GM19397 (cell line): ENCODE data around the gene CAP2.
"Not testable (repeated sequence)": the region's sequence is repeated elsewhere in the genome, so short reads cannot be mapped to it uniquely, and the experiment has no call there.

ENCODE experiments used
- ATAC-seq: cut with Tn5 transposase; IDR thresholded peaks from one replicate; pipeline ENCODE4 v1.9.1; 2021; ENCODE audit warnings: mild to moderate bottlenecking, moderate library complexity; ENCODE audit not compliant: unreplicated experiment

Gene CAP2

DNA sequence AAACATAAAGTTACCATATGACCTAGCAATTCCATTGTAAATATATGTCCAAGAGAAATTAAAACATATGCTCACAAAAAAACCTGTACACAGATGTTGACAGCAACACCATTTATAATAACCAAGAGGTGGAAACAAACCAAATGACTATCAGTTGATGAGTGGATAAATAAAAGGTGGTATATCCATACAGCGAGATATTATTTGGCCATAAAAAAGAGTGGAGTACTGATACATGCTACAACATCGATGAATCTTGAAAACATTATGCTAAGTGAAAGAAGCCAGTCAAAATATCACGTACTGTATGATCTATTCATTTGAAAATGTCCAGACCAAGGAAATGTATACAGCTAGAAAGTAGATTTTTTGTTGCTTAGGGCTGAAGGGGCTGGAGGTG, 2.9 kb downstream of the CAP2 start:
- no peak for ATAC-seq

DNA sequence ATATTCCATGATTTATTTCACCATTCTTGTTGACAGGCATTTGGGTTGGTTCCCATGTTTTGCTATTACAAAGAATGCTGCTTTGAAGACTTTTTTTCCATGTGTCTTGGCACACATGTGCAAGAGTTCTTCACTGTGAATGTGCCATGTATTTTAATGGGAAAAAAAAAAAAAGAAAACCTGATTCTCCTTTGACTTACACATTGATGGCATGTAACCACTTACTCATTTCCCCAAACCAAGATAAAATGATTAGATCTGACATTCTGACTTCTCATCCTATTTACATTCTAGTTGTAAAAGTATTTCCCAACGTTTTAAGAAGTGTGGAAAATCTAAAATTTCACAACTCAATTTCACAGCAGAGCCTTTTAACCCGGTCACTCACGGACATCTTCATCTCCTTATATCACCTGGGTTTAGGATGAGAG, 4.4 kb downstream of the CAP2 start:
- no peak for ATAC-seq

DNA sequence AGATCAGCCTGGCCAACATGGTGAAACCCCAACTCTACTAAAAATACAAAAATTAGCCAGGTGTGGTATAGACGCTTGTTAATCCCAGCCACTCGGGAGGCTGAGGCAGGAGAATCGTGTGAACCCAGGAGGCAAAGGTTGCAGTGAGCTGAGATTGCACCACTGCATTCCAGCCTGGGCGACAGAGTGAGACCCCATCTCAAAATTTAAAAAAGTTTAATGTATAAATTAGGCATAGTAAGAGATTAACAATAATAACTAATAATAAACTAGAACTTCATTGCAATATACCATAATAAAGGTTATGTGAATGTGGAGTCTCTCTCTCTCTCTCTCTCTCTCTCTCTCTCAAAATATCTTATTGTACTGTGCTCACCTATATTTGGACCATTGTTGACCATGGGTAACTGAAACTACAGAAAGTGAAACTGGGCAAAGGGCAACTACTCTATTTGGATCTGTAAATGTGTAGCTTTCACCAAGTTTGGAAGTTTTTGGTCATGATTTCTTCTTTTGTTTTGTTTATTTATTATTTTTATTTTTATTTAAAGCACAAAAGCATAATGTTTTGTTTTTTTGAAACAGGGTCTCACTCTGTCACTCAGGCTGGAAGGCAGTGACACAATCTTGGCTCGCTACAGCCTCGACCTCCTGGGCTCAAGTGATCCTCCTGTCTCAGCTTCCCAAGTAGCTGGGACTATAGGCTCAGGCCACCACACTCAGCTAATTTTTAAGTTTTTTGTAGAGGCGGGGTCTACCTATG, 12.0 kb downstream of the CAP2 start:
- not testable (repeated sequence) for ATAC-seq

DNA sequence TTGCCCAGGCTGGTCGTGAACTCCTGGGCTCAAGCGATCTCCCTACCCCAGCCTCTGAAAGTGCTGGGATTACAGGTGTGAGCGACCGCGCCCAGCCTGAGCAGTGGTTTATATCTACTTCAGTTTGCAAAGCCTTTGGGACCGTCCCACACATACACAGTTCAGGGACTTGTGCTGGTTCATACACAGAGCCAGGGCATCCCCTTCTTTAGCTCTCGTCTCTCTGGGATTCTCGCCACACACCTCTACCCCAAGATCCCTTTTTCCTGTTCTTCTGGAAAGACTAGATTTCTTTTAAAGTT, 12.5 kb downstream of the CAP2 start:
- no peak for ATAC-seq

DNA sequence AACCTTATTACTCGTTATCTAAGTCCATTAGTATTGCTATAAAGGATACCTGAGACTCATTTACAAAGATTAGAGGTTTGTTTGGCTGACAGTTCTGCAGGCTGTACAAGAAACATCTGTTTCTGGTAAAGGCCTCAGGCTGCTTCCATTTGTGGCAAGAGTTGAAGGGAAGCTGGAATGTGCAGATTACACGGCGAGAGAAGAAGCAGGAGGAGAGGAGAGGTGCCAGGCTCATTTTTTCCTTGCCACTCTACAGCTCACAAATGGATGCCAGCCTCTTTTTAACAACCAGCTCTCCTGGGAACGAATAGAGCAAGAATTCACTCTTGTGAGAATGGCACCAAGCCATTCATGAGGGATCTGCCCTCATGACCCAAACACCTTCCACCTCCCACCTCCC, 14.7 kb downstream of the CAP2 start:
- ATAC-seq: no peak

DNA sequence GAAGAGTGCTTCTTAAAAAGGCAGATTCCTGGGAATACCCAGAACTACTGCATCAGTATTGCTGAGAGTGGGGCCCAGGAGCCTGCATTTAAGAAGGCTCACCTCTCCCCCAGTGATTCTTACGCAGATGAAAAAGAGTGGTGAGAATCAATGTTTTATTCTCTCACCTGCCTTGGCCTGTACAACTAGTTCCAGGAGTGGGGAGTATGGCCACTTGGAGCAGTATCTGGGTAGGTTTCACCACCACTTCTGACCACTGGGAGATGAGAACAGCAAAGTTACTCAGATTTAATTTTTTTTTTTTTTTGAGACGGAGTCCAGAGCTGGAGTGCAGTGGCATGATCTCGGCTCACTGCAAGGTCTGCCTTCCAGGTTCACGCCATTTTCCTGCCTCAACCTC, 16.9 kb downstream of the CAP2 start:
- no peak for ATAC-seq

DNA sequence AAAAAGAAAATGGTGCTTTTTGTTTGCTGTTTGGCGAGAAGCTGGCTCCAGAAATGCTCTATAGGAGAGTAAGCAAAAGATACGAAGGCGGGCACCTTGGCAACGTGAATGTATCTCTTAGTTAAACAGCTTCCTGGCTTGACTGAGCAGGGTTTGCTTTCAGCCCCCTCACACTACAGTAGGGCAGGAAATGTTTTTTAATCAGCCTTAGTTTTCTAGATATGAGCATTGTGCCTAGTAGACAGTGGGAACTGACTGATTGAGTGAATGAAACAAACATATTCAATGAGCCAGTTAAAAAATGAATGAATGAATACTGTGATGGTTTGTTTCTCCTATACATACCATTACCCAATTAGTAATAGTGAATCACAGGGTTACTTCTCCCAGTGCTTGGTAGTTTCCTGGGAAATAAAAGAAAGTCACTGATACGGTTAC, 19.9 kb downstream of the CAP2 start:
- no peak for ATAC-seq

DNA sequence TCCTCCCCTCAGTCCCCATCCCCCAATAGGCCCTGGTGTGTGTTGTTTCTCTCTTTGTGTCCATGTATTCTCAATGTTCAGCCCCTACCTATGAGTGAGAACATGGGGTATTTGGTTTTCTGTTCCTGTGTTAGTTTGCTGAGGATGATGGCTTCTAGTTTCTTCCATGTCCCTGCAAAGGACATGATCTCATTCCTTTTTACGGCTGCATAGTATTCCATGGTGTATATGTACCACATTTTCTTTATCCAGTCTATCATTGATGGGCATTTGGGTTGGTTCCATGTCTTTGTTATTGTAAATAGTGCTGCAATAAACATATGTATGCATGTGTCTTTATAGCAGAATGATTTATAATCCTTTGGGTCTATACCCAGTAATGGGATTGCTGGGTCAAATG, 21.0 kb downstream of the CAP2 start:
- ATAC-seq: not testable (repeated sequence)

DNA sequence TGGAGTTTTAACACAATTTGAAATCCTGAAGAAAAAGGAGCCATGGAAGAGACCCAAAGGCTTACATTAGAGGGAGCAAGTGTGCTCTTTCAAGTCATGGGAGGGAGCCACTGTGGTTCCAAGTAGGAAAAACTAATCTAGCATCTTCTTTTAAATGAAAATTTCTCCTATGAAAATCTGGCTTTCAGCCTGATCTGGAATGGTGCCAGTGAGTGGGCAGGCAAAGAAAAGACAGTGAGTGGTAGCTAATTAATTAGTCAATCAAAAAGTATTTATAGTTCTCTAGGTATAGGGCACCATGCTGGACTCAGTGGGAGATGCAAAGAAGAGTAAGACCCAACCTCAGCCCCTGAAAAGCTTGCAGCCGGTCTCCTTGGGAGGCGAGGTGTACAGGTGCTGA, 21.9 kb downstream of the CAP2 start:
- ATAC-seq: no peak

DNA sequence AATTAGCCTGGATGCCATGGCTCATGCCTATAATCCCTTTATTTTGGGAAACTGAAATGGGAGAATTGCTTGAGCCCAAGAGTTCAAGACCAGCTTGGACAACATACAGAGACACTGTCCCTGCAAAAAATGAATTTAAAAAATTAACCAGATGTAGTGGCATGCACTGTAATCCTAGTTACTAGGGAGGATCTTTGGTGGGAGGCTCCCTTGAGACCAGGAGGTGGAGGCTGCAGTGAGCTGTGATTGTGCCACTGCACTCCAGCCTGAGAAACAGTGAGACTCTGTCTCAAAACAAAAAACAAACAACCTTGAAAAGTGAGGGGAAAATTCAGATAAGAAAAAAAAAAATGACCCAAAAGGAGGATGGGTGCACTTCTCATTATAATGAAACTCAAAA, 23.4 kb downstream of the CAP2 start:
- ATAC-seq: no peak

DNA sequence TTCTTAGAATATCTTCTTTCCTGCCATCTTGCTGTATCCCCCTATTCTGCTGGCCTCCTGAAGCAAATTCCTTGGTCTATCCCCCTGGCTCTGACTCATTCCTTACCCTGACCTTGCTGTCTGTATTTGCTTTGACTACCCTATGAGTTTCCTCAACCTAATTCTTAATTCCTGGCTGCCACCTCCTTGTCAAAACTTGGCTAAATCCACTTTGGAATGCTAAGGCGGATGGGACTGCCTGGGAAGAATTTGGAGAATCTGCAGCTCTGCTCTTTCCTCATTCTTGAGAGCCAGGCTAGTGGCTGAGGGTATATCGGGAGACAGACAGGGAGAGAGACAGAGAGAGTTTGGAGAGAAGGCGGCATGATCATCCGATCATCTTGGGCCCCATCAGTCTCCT, 24.4 kb downstream of the CAP2 start:
- no peak for ATAC-seq

DNA sequence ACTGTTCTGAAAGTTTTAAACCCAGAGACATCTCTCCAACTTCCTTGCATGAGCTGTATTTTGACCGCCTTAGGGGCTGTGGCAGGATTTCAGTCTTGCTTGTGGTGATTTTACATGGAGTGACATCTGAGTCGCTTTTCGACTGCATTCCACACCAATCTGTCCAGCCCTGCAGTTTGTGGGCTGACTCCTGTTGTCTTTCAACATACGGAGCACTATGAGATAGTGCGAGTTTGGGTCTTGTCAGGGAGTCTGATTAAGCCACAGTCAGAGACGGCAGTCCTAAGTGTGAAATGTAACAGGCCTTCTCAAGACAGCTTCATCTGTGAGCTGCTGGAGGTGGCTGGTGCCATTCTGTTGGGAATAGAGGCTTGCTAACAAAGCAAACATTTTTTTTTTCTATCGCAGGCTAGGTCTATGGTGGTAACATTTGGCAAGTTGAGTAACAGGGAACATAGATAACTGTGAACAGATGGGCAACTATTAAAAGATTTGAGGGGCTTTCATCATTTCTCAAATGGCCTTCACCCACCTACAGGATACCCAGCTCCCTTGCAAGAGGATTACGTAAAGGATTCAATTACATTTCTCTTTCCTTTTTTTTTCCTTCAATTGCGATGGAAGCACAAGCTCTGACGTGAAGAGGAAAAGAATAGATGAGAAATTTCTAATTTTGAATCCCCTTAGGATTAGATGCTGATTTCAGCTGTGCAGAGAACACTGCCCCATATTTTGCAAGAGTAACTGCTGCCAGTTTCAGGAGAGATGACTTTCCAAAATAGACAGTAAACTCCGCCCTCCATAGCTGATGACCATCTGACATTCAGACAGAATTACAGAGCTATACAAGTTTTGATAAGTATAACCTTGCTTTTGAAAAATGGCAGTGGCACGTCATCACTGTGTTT, 25.1 kb downstream of the CAP2 start:
- no peak for ATAC-seq

DNA sequence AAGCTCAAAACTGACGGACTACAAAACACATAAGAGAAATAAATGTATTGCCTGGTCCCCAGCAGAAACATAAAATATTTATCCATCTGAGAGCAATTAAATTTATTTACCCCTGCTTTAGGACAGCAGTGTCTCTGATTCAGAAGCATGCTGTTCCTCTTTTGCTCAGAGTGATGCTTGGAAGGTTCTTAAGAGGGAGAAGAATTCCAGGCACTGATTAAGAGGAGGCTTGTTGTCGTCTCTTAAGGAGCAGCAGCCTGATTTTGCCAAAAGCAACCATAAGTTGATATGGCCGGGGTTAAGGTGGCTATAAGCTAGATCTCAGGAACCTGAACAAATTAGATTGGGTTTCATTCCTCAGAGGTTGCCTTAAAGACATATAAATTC, 25.8 kb downstream of the CAP2 start:
- ATAC-seq: no peak

DNA sequence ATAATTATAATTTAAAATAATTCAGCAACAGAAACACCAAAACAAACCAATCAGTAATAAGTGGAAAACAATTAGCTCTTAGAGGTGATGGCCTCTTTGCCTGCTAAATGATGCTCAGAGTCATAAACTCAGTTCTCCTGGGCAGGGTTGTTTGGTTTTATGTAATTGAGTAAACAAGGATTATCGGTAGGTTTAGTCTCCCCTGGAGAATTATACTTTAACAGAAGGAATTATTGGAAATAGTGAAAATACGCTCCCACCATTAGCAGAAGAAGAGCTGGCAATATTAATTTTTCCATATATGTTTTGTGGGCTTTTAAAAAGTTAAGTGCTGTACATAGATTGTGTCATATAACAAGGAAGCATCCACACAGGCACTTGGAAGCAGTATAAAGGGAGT, 27.0 kb downstream of the CAP2 start:
- no peak for ATAC-seq

DNA sequence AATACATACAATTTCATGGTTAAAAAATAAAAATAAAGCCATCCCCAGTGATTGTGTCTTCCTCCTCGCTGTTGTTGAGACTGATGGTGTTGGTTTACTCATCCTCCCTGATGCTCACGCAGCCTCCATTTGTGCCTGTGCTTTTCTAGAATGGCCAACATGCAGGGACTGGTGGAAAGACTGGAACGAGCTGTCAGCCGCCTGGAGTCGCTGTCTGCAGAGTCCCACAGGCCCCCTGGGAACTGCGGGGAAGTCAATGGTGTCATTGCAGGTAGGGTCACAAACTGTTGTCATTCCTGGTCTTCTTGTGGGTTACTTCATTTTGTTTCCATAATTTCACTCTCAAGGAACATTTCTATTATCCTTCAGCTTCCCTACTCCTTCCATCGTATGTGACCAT, 28.0 kb downstream of the CAP2 start:
- ATAC-seq: no peak

DNA sequence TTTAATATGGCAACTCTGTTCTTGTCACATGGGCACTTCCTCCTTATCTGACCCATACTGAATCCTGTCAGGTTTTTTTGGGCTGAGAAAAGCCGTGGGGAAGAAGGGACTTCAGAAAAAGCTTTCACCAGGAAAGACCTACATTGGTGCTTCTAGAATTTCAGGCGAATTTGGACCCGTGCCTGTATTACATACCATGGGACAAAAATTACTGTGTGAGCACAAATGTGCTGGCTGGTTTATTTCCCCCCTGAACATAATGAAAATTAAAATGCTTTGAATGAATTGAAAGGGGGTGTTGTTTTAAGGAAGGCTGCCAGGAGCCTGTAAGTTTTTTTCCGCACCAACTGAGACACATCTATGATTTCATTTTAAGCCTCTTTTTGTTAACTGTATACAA, 29.6 kb downstream of the CAP2 start:
- ATAC-seq: no peak

DNA sequence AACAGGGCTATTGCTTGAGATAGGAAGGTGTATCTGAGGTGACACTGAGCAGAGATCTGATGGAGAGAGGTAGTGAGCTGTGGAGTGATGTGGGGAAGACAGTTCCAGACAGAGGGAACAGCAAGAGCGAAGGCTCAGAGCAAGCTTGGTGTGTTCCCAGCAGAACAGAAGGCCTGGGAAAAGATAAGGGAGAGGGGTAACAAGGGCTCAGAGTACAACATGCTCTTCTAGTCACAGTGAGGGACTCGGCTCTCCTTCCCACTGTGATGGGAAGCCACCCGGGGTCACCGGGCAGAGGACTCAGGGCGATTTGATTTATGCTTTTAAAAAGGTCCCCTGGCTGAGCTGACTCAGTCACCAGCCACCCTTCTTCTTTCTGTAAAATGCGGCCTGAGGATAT, 33.7 kb downstream of the CAP2 start:
- no peak for ATAC-seq

DNA sequence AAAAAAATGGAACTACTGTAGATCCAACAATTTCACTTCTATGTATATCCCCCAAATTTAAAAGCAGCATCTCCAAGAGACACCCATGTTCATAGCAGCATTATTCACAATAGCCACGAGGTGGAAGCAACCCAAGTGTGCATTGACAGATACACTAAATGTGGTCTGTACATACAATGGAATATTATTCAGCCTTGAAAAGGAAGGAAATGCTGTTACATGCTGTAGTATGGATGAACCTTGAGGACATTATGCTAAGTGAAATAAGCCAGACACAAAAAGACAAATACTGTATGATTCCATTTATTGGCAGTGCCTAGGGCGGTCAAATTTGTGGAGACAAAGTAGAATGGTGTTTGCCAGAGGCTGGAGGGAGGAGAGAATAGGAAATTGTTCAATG, 34.2 kb downstream of the CAP2 start:
- no peak for ATAC-seq

DNA sequence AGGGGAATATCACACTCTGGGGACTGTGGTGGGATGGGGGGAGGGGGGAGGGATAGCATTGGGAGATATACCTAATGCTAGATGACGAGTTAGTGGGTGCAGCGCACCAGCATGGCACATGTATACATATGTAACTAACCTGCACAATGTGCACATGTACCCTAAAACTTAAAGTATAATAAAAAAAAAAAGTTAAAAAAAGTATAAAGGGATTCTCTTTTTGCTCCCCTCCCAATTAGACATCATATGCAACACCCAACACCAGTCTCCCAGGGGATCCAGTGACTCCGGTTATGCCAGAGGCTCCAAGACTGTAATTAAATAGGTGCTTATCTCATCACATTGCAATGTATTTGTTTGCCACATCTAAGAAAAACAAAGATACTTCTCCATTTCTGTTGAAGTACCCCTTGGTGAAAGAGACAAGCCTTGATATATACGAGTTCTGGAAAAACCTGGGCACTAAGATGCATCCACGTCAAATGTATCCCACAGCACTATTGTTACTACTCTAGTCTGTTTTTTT, 35.3 kb downstream of the CAP2 start:
- ATAC-seq: not testable (repeated sequence)

DNA sequence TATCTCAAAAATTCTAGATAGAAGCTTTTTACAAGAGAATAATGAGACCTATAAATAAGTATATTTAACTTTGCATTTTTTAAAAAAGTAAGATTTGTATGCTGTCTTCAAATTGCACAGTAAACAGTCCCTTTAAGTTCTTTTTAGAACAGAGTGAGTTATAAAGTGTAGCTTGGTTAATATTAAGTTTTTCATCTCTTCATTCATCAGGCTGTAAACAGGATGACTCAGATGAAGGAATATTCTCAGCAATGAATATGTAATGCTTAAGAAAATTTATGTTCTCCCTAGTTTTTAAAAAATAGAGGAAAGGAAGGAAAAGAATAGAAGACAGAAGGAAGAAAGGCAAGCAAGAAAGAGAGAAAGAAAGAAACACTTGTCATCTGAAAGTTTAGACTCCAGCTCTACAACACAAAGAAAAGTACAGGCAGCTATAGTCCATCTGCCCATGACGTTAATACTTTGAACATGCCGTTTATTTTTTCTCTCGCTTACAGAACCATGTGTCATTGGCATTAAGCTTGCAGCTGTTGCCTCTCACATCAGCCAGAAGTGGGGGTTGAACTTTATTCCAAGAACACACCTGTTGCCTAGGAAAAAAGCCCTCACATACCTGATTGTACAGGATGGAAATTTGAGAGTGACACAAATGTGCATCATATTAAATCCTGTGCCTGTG, 36.1 kb downstream of the CAP2 start:
- ATAC-seq: no peak

DNA sequence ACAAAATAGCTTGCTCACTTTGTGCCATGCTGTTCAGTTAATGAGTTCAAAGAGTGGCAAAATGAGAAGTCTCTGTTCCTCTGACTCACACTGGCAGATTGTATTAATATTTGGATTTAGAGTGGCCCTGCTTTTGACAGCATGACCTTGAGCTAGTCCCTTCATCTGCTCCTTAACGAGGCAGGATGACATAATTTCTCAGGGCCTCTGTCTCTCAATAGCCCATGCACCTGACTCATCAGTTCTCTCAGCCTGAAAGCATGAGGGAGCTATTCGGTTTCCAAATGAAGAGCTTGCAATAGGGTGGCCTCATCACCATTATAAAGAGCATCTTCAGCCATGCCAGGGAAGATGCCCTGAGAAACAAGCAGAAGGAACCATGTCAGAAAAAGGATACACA, 38.2 kb downstream of the CAP2 start:
- no peak for ATAC-seq

DNA sequence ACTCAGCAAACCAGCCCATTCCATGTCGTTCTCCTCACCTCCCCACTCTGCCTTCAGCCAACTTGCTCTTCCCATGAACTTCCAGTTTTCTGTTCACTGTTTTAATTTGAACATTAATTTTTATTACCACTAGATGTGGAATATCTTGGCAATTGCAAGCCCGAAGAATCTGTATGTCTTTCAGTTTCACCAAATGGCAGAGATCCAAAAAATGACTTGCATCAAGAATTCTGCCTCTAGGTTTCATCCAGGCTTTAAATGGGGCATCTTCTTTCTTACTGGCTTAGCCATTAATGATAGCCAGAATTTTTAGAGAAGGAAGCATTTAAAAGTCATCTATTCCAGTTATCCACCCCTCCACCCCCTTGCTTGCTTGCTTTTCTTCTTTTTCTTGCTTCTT, 39.0 kb downstream of the CAP2 start:
- ATAC-seq: no peak
